ENCODE measurements around the gene CA12.

The CA12 gene

DNA sequence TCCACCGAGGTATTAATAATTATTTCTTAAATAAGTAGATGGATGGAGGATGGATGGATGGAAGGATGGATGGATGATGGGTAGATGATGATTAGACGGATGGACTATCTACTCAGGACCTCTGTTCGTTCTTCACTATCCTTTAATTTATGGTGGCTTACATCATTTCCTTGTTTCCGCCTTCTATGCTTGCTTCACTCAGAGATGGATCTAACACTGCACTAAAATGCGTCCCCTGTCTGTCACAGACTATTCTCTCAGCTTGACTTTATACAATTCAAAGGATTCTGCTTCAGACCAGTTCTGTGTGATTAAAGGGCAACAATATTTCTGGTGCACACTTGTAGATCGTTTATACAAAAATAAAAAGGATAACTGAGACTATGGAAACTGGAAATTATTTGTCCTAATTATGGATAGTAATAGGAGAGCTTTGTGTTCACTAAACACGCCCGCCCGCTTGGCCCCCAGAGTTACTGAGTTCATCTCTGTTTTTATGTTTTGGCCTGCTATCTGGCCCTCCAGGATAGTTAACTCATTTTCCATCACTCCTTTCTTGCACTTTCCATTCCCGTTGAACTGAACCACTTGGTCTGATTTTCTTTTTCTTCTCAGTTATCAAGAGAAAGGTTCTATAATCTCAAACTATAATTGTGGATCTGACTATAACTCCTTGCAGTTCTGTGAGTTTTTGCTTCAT is 41.4 kb upstream of the CA12 start:
- H3K4me2 ChIP-seq (ENCODE audit: low read length, poor library complexity, severe bottlenecking): no peak overlapping the region
- no peak overlapping the region for H3K9ac ChIP-seq (ENCODE audit: low read length)
- no peak overlapping the region for H4K91ac ChIP-seq (ENCODE audit: low read length)
- no peak overlapping the region for H2AK5ac ChIP-seq (ENCODE audit: low read length, severe bottlenecking)
- no peaks in the 10 kb centered on the region for H3K27me3 ChIP-seq (ENCODE audit: control insufficient read depth in 1 of 2, insufficient read depth in 1 of 2, low read length in 2 of 2)
- no peak overlapping the region for H3K23ac ChIP-seq (ENCODE audit: low read length in 2 of 2)
- H3K9me3 ChIP-seq (ENCODE audit: control insufficient read depth, low read length): peaks cover 19% of the 10 kb centered on the region
- H3K4me3 ChIP-seq (ENCODE audit: insufficient read depth in 1 of 2, low read depth in 1 of 2, low read length in 2 of 2): no peak overlapping the region
- WGBS: 95% methylated on average over 8 of the region's 10 CpGs
- H2BK15ac ChIP-seq (ENCODE audit: low read depth, poor library complexity, severe bottlenecking): no peak overlapping the region
- DNase-seq: no peak
- H3K79me1 ChIP-seq (replicated peaks; ENCODE audit: low read length, poor library complexity, severe bottlenecking): no peaks in the 10 kb centered on the region
- no peak overlapping the region for H2BK5ac ChIP-seq (ENCODE audit: low read depth, low read length, poor library complexity, severe bottlenecking)
- no peak overlapping the region for H2AFZ ChIP-seq (ENCODE audit: low read depth, low read length)
- H3K14ac ChIP-seq (ENCODE audit: low read length in 2 of 2): no peak overlapping the region
- no peak overlapping the region for H2BK120ac ChIP-seq (ENCODE audit: low read depth, low read length)
- no peaks in the 10 kb centered on the region for H3K36me3 ChIP-seq (ENCODE audit: control insufficient read depth in 1 of 2, insufficient read depth in 2 of 2, low read depth in 1 of 2, low read length in 2 of 2)
- no peak overlapping the region for H3K27ac ChIP-seq (ENCODE audit: low read length, poor library complexity, severe bottlenecking)
- H3K18ac ChIP-seq (ENCODE audit: low read depth in 1 of 2, low read length in 2 of 2): no peak overlapping the region
- peaks cover 1% of the 10 kb centered on the region for H3K4me1 ChIP-seq (ENCODE audit: control insufficient read depth, insufficient read depth, low read depth, low read length)
- H4K8ac ChIP-seq (ENCODE audit: low read length): no peak overlapping the region
- no peak overlapping the region for H2BK12ac ChIP-seq (ENCODE audit: low read length in 2 of 2)
- H3K4ac ChIP-seq (ENCODE audit: low read depth in 1 of 2, low read length in 2 of 2): no peak overlapping the region

- Histone ChIP-seq H3K18ac (ENCODE audit: low read depth in 1 of 2, low read length in 2 of 2) (no peak overlapping the region), H2BK5ac (ENCODE audit: low read depth, low read length, poor library complexity, severe bottlenecking) (no peak overlapping the region), H3K9me3 (ENCODE audit: control insufficient read depth, low read length) (peaks cover 11% of the 10 kb centered on the region), H3K27ac (ENCODE audit: low read length, poor library complexity, severe bottlenecking) (no peak overlapping the region), H3K14ac (ENCODE audit: low read length in 2 of 2) (no peak overlapping the region), H2AK5ac (ENCODE audit: low read length, severe bottlenecking) (no peak overlapping the region), H3K4ac (ENCODE audit: low read depth in 1 of 2, low read length in 2 of 2) (no peak overlapping the region), H3K4me3 (ENCODE audit: insufficient read depth in 1 of 2, low read depth in 1 of 2, low read length in 2 of 2) (no peak overlapping the region), H4K8ac (ENCODE audit: low read length) (no peak overlapping the region), H2BK15ac (ENCODE audit: low read depth, poor library complexity, severe bottlenecking) (no peak overlapping the region), H3K23ac (ENCODE audit: low read length in 2 of 2) (no peak overlapping the region), H2BK12ac (ENCODE audit: low read length in 2 of 2) (no peak overlapping the region), H2BK120ac (ENCODE audit: low read depth, low read length) (no peak overlapping the region), H4K91ac (ENCODE audit: low read length) (no peak overlapping the region), H3K27me3 (ENCODE audit: control insufficient read depth in 1 of 2, insufficient read depth in 1 of 2, low read length in 2 of 2) (no peaks in the 10 kb centered on the region), H3K9ac (ENCODE audit: low read length) (no peak overlapping the region), H3K4me1 (ENCODE audit: control insufficient read depth, insufficient read depth, low read depth, low read length) (no peaks in the 10 kb centered on the region), H2AFZ (ENCODE audit: low read depth, low read length) (no peak overlapping the region), H3K4me2 (ENCODE audit: low read length, poor library complexity, severe bottlenecking) (no peak overlapping the region), H3K36me3 (ENCODE audit: control insufficient read depth in 1 of 2, insufficient read depth in 2 of 2, low read depth in 1 of 2, low read length in 2 of 2) (no peaks in the 10 kb centered on the region), H3K79me1 (replicated peaks; ENCODE audit: low read length, poor library complexity, severe bottlenecking) (no peaks in the 10 kb centered on the region)
- no peak for DNase-seq
- 100% methylated on average over 2 of the region's 3 CpGs for WGBS
Measured at GRCh38 chr15:63421433-63421832, 39.8 kb upstream of the CA12 start.

GRCh38 chr15:63420333-63420747 is 38.7 kb upstream of the CA12 start:
- no peak overlapping the region for H3K23ac ChIP-seq (ENCODE audit: low read length in 2 of 2)
- peak; percentile 48 for DNase-seq
- 82% methylated on average over 5 of the region's 5 CpGs for WGBS
- no peaks in the 10 kb centered on the region for H3K4me1 ChIP-seq (ENCODE audit: control insufficient read depth, insufficient read depth, low read depth, low read length)
- H2BK120ac ChIP-seq (ENCODE audit: low read depth, low read length): no peak overlapping the region
- H3K9me3 ChIP-seq (ENCODE audit: control insufficient read depth, low read length): peaks cover under 1% of the 10 kb centered on the region
- H3K27me3 ChIP-seq (ENCODE audit: control insufficient read depth in 1 of 2, insufficient read depth in 1 of 2, low read length in 2 of 2): no peaks in the 10 kb centered on the region
- no peaks in the 10 kb centered on the region for H3K36me3 ChIP-seq (ENCODE audit: control insufficient read depth in 1 of 2, insufficient read depth in 2 of 2, low read depth in 1 of 2, low read length in 2 of 2)
- no peak overlapping the region for H3K4me2 ChIP-seq (ENCODE audit: low read length, poor library complexity, severe bottlenecking)
- no peak overlapping the region for H2AFZ ChIP-seq (ENCODE audit: low read depth, low read length)
- no peak overlapping the region for H2BK5ac ChIP-seq (ENCODE audit: low read depth, low read length, poor library complexity, severe bottlenecking)
- H3K79me1 ChIP-seq (replicated peaks; ENCODE audit: low read length, poor library complexity, severe bottlenecking): no peaks in the 10 kb centered on the region
- H3K18ac ChIP-seq (ENCODE audit: low read depth in 1 of 2, low read length in 2 of 2): peak overlapping the region in 1 of 2 experiments; percentile 16
- no peak overlapping the region for H2AK5ac ChIP-seq (ENCODE audit: low read length, severe bottlenecking)
- H2BK12ac ChIP-seq (ENCODE audit: low read length in 2 of 2): no peak overlapping the region
- H3K4me3 ChIP-seq (ENCODE audit: insufficient read depth in 1 of 2, low read depth in 1 of 2, low read length in 2 of 2): no peak overlapping the region
- no peak overlapping the region for H3K14ac ChIP-seq (ENCODE audit: low read length in 2 of 2)
- H3K9ac ChIP-seq (ENCODE audit: low read length): no peak overlapping the region
- H4K91ac ChIP-seq (ENCODE audit: low read length): no peak overlapping the region
- H4K8ac ChIP-seq (ENCODE audit: low read length): no peak overlapping the region
- no peak overlapping the region for H3K4ac ChIP-seq (ENCODE audit: low read depth in 1 of 2, low read length in 2 of 2)
- H2BK15ac ChIP-seq (ENCODE audit: low read depth, poor library complexity, severe bottlenecking): no peak overlapping the region
- no peak overlapping the region for H3K27ac ChIP-seq (ENCODE audit: low read length, poor library complexity, severe bottlenecking)

DNA sequence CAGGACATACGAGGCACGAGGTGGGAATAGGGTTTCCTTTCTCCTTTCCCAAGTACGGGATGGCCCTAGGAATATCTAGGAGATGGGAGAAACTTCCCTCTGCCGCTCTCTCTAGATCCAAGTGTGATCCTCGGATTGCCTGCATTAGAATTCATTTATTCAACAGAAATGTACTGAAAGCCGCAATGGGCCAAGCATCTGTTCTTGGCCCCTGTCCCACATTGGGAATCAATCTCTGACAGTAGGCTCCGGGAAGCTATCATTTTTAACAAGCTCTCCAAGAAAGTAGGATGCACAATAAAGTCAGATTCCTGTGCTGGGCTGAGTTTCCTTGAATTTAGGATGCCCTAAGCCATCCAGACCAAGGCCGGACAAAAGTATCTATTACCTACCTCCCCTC is 37.2 kb upstream of the CA12 start:
- Histone ChIP-seq H3K4me3 (ENCODE audit: insufficient read depth in 1 of 2, low read depth in 1 of 2, low read length in 2 of 2) (no peak overlapping the region), H2BK120ac (ENCODE audit: low read depth, low read length) (no peak overlapping the region), H4K91ac (ENCODE audit: low read length) (no peak overlapping the region), H2BK15ac (ENCODE audit: low read depth, poor library complexity, severe bottlenecking) (no peak overlapping the region), H3K9me3 (ENCODE audit: control insufficient read depth, low read length) (no peaks in the 10 kb centered on the region), H2AFZ (ENCODE audit: low read depth, low read length) (no peak overlapping the region), H3K18ac (ENCODE audit: low read depth in 1 of 2, low read length in 2 of 2) (no peak overlapping the region), H3K36me3 (ENCODE audit: control insufficient read depth in 1 of 2, insufficient read depth in 2 of 2, low read depth in 1 of 2, low read length in 2 of 2) (no peaks in the 10 kb centered on the region), H2BK5ac (ENCODE audit: low read depth, low read length, poor library complexity, severe bottlenecking) (no peak overlapping the region), H3K4ac (ENCODE audit: low read depth in 1 of 2, low read length in 2 of 2) (no peak overlapping the region), H3K27me3 (ENCODE audit: control insufficient read depth in 1 of 2, insufficient read depth in 1 of 2, low read length in 2 of 2) (no peaks in the 10 kb centered on the region), H2BK12ac (ENCODE audit: low read length in 2 of 2) (no peak overlapping the region), H3K9ac (ENCODE audit: low read length) (no peak overlapping the region), H3K14ac (ENCODE audit: low read length in 2 of 2) (no peak overlapping the region), H3K4me2 (ENCODE audit: low read length, poor library complexity, severe bottlenecking) (no peak overlapping the region), H3K79me1 (replicated peaks; ENCODE audit: low read length, poor library complexity, severe bottlenecking) (no peaks in the 10 kb centered on the region), H2AK5ac (ENCODE audit: low read length, severe bottlenecking) (no peak overlapping the region), H3K23ac (ENCODE audit: low read length in 2 of 2) (no peak overlapping the region), H3K4me1 (ENCODE audit: control insufficient read depth, insufficient read depth, low read depth, low read length) (no peaks in the 10 kb centered on the region), H4K8ac (ENCODE audit: low read length) (no peak overlapping the region), H3K27ac (ENCODE audit: low read length, poor library complexity, severe bottlenecking) (no peak overlapping the region)
- 94% methylated on average over 8 of the region's 8 CpGs for WGBS
- no peak for DNase-seq

All from mesenchymal stem cell (in vitro differentiated cells and primary cell).